Amniotic epithelial cell (primary cell): ENCODE results near the gene NEURL1.
"Not testable (repeated sequence)": the region's sequence is repeated elsewhere in the genome, so short reads cannot be mapped to it uniquely, and the experiment has no call there.

Experiments
- DNase-seq: peaks from one replicate; pipeline ENCODE4 v3.0.0-alpha.2; 2010; ENCODE audit warnings: low read depth

Gene NEURL1

GRCh38 chr10:103607051-103607450 lies 113.5 kb downstream of the NEURL1 start:
- not testable (repeated sequence) for DNase-seq

GRCh38 chr10:103608056-103608455 lies 114.6 kb downstream of the NEURL1 start:
- not testable (repeated sequence) for DNase-seq

- DNase-seq: no peak
Observed at GRCh38 chr10:103609231-103610082, 116.0 kb downstream of the NEURL1 start.

- no peak for DNase-seq
Observed at GRCh38 chr10:103610083-103610472, 116.6 kb downstream of the NEURL1 start.

GRCh38 chr10:103610921-103611511 lies 117.5 kb downstream of the NEURL1 start:
- DNase-seq: no peak

- peak; percentile 87 for DNase-seq
Observed at GRCh38 chr10:103612462-103613365, 119.2 kb downstream of the NEURL1 start.

- no peak for DNase-seq
Observed at GRCh38 chr10:103613616-103614015, 120.1 kb downstream of the NEURL1 start.

- DNase-seq: no peak
Observed at GRCh38 chr10:103614306-103615158, 121.0 kb downstream of the NEURL1 start.

- peak; percentile 91 for DNase-seq
Observed at GRCh38 chr10:103616705-103617601, 123.4 kb downstream of the NEURL1 start.

GRCh38 chr10:103617602-103618385 lies 124.3 kb downstream of the NEURL1 start:
- DNase-seq: no peak

- peak; percentile 63 for DNase-seq
Observed at GRCh38 chr10:103618575-103619423, 125.3 kb downstream of the NEURL1 start.

- no peak for DNase-seq
Observed at GRCh38 chr10:103619424-103620351, 126.2 kb downstream of the NEURL1 start.

- DNase-seq: no peak
Observed at GRCh38 chr10:103620352-103620740, 126.8 kb downstream of the NEURL1 start.

GRCh38 chr10:103620891-103621782 lies 127.6 kb downstream of the NEURL1 start:
- no peak for DNase-seq

- DNase-seq: no peak
Observed at GRCh38 chr10:103621783-103622125, 128.2 kb downstream of the NEURL1 start.

- no peak for DNase-seq
Observed at GRCh38 chr10:103622286-103622685, 128.8 kb downstream of the NEURL1 start.
